SHP77 treated with DMSO at 0.1 percent for 48 hours (cell line): ENCODE results near the gene MESP1.

Source experiments
- DNase-seq: peaks from one replicate; lab custom pipeline; 2025; lab: John Stamatoyannopoulos, UW

The MESP1 gene

DNA sequence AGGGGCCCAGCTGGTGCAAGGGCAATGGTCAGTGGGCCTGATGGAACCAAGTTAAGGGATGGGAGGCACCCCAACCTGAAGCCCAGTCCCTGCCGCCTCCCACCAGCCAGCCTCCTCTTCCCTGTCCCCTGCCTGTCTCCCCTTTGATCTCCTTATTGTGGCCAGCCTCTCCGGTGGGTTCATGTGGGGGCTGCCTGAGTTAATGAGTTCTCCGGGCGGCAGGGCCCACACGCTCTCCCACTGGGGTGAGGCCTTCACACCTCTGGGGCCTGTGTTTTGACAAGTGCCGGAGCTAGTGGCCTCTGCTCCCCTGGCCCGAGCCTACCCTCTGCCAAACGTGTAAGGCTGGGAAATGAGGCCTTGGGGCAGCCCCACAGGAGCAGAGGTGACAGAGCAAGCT, 7.2 kb upstream of the MESP1 start:
- no peak for DNase-seq

DNA sequence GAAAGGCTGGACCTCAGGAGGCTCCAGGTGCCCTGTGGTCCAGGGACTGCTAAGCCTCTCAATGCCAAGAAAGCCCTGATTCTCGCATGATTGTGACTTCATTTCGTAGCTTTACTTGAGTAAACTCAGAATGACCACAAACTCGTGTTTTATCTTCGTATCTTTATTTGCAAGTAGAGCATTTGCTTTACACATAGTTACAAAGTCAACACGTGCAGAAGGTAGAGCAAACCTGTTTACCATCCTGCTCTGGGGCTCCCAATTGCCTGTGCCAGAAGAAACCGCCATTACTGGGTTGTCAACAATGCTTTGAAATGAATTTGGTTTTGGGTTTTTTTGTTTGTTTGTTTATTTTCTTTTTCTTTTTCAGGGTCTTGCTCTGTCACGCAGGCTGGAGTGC, 5.8 kb upstream of the MESP1 start:
- no peak for DNase-seq

DNA sequence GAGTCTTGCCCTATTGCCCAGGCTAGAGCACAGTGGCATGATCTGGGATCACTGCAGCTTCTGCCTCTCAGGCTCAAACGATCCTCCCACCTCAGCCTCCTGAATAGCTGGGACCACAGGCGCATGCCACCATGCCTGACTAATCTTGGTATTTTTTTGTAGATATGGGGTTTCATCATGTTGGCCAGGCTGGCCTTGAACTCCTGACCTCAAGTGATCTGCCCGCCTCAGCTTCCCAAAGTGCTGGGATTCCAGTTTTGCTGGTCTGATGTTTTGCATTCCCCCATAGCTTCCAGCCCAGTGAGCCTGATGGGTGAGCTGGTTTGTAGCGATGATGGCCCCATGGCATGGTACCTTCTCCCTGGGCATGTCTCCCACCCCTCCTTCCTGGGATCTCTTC, 4.7 kb upstream of the MESP1 start:
- DNase-seq: no peak

DNA sequence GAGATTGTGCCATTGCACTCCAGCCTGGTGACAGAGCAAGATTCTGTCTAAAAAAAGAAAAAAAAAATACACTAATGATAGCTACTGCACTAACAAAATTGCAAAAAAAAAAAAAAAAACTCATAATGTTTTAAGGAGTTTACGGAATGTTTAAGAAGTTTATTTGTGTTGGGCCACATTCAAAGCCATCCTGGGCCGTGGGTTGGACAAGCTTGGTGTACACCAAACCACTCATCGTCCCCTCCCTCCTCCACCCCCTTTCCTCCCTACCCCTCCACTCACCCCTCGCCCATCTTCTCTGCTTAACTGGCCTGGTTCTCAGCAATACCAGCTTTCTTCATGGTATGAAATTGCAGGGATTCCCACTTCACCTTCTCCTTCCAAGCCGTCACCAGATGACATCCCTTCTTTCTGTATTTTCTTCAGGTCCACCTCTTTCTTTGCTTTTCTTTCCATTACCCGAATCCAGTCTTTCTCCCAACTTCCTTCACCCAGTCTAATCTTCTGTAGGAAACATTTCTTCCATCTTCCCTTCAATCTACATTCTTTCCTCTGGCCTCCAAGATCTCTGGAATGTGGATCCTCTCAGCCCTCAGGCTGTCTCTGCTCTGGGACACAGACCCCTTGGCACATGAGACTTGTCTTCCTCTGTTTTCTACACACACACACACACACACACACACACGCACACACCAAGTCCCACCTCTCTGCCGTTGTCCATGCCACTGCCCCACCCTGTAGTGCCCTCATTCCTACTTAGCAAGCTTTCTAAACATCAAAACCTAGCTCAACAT, 3.5 kb upstream of the MESP1 start:
- no peak for DNase-seq

DNA sequence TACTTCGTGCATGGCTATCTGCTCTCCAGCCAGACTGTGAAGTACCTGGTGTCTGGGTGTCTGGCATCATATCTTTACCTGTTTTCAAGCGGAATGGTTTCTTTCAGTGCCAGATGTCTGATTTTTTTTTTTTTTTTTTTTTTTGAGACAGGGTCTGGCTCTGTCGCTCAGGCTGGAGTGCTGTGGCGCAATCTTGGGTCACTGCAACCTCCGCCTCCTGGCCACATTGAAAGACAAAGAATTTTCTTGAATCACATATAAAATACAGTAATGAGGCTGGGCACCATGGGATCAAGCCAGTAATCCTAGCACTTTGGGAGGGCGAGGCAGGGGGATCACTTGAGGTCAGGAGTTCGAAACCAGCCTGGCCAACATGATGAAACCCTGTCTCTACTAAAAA, 2.8 kb upstream of the MESP1 start:
- no peak for DNase-seq

DNA sequence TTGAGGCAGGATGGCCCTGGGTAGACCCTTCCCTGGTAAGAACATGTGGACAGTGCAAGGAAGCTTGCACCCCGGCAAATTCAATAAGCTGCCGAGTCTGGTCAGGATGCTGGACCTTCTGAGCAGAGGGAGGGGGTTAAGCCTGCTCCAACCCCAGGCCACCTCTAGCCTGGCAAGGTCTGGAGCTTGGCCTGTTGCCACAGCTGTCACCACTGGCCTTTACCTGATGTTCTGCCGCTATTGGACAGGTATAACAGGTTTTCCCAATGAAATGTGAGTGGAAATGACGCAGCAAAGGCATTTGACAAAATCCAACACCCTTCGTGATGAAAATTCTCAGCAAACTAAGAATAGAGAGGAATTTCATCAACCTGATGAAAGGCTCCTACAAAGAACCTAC, 699 bp upstream of the MESP1 start:
- DNase-seq: no peak

DNA sequence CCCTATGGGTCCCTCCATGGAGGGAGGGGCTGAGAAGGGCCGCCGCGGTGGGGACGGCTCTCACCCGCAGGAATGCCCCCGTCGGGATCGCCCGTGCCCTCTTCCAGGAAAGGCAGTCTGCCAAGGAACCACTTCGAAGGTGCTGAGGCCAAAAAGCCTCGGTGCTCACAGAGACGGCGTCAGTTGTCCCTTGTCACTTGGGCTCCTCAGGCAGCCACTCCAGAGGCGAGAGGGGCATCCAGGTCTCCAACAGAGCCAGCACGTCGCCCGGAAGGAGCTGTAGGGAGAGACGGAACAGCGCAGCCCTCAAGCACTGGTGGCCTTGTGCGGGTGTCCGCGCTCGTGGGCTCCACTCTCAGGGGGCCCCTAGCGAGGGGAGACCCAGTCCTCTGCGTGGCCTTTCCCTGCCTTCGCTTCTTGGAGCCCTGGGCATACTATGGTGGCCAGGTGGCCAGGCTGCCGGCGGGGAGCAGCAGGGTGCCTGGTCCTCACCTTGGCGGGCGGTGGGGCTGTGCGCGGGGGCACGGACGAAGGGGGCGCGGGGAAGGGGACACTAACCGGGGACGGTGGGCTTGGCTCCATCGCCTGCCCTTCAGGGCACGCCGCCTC, 994 bp downstream of the MESP1 start:
- DNase-seq: no peak

DNA sequence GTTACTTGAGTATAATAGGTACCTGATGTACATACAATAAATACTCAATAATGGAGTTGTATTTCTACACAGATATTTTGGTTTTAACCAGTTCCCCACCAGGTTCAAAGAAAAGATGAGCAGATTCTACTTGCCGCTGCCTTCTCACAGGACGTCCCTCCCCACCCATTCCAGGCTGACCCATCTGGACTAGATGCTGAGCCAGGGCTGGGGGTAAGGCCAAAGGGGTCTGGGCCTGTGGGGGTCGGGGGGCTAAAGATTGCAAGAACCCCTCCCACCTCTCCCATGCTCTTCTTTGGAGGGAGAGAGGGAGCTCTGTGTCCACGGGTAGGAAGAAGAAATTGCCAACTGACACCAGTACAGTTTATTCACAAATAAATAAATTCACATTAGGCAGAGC, 1.5 kb downstream of the MESP1 start:
- DNase-seq: no peak

DNA sequence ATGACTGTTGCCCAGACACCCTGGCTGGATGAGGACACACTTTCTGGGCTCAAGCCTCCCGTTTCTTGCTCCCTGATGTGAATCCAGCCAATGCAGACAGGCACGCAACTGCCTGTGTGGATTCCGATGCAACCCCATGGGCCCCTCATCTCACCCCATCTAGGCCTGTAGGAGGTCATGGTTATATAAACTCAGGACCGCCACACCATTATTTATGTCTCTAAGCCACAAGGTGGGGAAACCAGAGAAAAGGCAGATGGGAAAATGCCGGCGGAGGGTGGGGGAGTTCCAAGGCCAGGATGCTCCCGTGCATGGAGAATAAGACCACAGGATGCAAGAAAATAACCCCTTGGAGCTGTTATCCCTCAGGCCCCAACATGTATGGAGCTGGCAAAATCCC, 2.0 kb downstream of the MESP1 start:
- DNase-seq: no peak

DNA sequence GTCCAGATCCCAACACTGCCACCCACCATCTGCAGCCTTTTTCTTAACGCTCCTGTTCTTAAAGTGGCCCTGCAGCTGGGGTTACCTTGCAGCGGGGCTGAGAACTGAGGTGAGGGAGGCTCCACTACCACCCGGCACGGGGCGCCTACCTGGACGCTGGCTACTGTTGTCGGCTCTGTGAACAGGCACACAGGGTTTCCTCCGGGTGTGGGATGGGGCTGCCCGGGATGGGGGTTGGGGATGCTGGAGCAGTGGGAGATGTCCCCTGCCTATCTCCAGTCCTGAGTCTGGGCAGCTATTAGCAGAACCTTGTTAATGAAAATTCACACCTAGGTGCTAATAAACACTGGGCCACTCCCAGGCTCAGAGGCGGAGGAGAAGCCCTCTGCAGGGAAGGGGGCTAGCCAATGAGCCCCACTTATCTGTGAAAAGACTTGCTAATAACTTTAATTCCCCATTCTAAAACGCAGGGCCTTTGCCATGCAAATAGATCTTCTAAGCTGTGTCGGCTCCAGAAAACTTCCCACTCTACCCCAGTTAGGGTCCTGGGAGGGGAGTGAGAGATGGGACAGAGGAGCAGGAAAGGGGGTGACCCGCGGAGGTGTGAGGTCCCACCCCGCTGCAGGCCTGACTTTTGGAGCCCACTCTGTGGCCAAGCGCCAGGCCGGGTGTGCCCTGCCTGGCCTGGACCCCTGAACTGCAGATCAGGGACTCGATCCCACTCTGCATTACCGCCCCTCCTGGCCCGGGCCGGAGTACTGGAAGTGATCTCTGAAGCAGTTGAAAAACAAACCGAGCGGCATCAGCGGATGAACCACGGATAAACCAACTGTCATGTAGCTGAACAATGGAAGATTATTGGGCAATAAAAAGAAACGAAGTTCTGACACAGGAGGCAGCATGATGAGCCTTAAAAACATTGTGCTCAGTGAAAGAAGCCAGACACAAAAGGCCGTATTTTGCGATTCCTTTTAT, 3.1 kb downstream of the MESP1 start:
- DNase-seq: no peak

DNA sequence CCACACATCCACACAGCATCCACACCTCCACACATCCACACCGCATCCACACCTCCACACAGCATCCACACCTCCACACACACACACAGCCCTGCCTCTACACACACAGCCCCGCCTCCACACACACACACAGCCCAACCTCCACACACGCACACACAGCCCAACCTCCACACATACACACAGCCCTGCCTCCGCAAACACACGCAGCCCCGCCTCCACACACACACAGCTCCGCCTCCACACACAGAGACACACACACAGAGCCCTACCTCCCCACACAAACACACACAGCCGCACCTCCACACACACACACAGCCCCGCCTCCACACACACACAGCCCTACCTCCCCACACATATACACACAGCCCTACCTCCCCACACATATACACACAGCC, 4.7 kb downstream of the MESP1 start:
- DNase-seq: no peak

DNA sequence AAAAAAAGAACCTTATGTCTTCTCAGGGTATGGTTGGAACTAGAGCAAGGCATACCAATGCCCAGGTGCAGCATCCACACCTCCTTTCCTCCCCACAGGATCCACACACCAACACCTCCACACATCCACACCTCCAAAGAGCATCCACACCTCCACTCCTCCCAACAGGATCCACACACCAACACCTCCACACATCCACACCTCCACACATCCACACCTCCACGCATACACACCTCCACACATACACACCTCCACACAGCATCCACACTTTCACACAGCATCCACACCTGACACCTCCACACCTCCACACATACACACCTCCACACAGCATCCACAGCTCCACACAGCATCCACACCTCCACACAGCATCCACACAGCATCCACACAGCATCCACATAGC, 5.3 kb downstream of the MESP1 start:
- no peak for DNase-seq

DNA sequence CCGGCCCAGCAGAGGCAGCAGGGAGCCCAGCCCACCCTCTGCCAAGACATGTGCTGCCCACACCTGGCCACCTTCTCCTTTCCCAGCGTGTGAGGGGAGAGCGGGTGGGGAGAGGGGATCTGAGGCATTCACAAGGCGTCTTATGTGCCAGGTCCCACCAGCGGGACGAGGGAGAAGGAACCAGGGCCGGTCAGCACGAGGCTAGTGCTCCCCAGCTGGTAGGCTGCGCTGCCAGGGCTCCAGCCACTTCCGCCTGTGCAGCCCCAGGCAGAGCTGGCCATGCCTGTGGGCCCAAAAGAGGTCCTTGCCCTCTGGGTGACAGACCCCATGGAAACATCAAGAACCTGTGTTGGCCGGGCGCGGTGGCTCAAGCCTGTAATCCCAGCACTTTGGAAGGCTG, 5.9 kb downstream of the MESP1 start:
- DNase-seq: no peak

DNA sequence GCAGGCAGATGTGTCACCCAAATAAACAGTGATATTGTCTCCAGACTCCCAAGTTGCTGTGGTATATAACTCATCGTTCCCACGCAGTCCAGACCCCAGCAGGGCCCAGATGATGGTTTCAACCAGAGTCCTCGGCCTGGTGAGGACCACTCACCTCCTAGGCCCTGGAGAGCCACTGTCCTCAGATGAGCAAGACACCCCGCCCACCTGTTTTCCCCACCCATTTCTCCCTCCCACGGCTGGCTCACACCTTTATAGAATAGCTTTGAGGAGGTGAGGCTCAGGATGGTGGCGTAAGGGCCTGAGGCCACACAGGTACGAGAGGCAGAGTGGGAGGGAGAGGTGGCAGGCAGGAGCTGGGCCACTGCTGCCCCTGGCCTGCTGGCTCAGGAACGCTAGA, 7.5 kb downstream of the MESP1 start:
- DNase-seq: no peak

DNA sequence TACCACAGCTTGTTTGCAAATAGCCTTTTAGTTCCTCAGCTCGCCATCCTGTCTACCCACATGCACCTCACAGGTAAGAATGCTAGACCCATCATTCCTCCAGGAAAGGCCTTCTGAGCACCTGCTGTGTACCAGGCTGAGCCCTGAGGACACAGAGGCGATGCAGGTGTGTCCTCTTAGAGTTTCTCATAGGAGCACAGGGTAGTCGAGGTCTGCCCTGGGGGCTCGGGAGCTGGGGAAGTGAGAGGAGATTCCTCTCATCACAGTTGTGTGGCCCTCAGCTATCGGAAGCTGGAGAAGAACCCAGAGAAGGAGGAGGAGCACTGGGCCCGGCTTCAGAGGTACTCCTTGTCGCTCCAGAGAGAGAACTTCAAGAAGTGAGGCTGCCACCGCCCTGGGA, 8.0 kb downstream of the MESP1 start:
- DNase-seq: no peak

DNA sequence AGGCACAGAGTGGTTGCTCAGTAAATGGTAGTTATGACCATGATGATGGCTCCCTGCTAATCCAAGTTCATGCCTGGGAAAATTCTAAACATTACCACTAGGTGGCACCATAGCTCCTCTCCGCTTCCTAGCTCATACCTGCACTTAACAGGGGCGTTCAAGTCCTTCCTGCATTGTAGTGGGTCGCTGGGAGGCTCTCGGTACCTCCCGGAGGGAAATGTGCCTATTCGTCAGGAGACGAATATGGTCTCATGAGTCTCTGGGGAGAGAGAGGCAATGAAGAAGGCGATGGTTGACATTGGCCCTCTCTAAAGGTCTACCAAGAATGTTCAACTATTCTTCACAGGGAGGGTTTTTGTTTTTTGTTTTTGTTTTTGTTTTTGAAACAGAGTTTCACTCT, 10.9 kb downstream of the MESP1 start:
- DNase-seq: peak; percentile 58

DNA sequence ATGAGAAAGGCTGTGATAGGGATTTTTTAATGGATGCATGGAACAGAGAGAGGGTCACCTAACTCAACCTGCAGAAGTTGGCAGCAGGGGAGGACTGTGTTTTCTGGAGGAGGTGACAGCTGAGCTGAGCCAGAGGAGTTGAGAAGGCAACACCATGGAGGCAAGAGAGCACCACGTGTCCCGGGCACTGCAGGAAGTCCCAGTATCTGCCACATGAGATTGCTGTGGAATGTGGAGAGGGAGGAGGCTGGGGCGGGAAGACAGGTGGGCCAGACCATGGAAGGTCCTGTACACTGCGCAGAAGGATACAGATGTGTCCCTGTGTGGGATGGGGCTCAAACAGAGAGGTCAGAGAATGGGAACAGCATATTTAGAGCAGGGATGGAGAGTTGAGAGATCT, 15.3 kb downstream of the MESP1 start:
- no peak for DNase-seq

DNA sequence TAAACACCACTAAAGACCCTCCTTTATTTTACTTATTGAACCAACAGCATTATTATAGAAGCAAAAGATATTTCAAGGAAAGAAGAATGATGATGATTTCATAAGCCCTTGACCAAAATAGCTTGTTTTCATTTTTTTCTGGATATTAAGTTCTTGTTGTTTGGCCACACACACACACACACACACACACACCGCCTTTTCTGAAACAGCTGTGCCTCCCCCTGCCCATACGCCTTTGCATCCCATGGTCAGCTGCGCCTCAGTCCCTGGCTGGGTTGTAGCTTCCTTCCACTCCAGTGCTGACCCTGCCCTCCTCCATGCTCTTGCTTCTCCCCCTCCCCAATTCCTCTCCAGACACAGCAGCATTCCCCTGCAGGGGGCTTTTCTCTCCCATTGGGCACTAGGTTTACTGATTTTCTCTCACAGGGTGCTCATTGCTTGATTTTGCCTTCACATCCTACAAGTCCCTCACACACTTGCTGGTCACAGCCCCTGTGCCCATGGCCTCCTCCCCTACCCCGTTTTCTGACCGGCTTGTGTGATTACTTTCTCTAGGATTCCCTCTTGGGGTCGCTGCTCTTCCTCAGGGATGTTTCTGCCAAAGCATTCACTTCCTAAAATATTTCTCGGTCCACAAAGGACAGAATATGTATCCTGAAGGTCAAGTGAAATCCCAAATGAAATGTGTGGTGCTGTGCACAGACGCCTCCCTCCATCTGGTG, 18.4 kb downstream of the MESP1 start:
- no peak for DNase-seq

DNA sequence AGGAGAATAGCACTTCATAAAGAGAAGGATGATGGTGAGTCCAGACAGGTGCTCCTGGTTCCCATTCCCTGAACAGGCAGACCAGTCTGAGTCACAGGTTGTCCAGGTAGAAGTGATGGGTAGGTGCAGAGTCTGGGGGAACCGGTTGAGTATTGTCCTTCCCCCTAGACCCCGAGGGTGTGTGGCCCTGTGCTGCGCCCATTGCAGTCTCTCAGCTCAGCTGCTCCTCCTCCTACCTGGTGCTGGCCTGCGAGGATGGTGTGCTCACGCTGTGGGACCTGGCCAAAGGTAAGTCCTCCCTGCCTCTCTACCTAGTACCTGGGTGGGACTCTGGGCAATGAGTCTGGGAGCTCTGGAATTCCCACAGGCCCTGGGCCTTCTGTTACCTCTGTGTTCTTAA, 19.8 kb downstream of the MESP1 start:
- DNase-seq: no peak

DNA sequence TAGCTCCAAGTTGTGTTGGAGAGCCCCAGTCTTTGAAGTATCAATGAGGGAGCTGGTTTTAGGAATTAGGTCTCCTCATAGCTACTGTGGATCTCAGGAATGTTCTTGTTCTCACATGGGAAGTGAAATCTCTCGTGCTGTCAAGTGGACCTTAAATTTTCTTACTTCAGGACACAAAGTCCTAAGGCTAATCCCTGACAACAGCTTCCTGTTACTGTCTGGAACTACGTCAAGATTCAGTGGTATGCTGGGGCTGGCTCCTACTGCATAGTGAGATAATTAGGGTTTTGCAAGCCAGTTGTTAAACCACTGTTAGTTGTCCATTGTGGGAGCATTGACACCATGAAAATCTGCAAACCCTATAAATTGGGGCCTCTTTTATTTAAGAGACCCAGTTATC, 22.8 kb downstream of the MESP1 start:
- no peak for DNase-seq

DNA sequence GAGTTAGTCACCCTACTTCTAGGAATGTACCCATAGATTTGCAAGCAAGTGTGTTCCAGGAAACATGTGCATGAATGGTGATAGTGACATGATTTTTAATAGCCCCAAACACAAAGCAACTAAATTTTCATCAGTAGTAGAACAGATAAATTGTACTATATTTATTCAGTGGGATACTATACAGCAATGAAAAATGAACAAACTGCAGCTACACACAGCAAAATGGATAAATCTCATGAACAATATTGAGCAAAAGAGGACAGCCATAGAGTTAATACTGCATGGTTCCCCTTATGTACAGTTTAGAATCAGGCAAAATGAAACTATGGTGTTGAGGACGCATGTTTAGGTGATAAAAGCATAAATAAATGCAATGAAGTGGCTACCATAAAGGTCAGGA, 26.0 kb downstream of the MESP1 start:
- DNase-seq: no peak

DNA sequence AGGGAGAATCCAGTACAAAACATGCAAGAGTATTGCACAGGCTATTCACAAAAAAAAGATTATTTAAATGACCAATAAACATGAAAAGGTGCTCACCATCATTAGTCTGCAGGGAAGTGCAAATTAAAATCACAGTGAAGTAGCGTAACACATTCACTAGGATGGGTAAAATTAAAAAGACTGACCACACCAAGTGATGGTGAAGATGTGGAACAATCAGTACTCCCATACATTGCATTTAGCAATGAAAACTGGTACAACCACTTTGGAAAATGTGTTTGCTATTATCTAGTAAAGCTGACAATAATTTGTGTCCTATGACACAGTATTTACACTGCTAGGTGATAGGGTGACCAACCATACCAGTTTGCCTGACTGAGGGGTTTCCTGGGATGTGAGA, 26.4 kb downstream of the MESP1 start:
- no peak for DNase-seq
